Spleen (tissue), 7 donors: ENCODE measurements around the gene PARN.

Experiments used
- POLR2A ChIP-seq, 3 donors: fragments of 450-650 bp; IDR thresholded peaks; one replicate each; pipeline ENCODE4 v1.5.1; 2017; ENCODE audit warnings: antibody characterized with exemption in 3 of 3, mild to moderate bottlenecking in 1 of 3
- POLR2AphosphoS5 ChIP-seq, 3 donors: sonication (generic); formaldehyde crosslinking; IDR thresholded peaks; one replicate each; pipeline ENCODE4 v1.5.1; 2017; ENCODE audit warnings: antibody characterized with exemption in 3 of 3
- TF ChIP-seq, protein P1 (sequence below), 11 experiments: fragments of 200-600 bp in 7 of 11; fragments of 450-650 bp in 4 of 11; sonication (generic) in 4 of 11; IDR thresholded peaks in 8 of 11; conservative IDR thresholded peaks in 3 of 11; 1 replicate in 7 of 11; 2 replicates in 4 of 11; pipeline versions ENCODE4 v1.4.0 to v1.8.0; 2016 to 2021; ENCODE audit warnings: antibody characterized with exemption in 11 of 11, inconsistent platforms in 4 of 11, mild to moderate bottlenecking in 1 of 11
- donor health status: DM: no; HTN: no; CAD: no; lungs with moderate emphysema.
- donor health status: DM: no; HTN: no; CAD: no.
- donor health status: DM: no; HTN: no; CAD: no.

DNA sequence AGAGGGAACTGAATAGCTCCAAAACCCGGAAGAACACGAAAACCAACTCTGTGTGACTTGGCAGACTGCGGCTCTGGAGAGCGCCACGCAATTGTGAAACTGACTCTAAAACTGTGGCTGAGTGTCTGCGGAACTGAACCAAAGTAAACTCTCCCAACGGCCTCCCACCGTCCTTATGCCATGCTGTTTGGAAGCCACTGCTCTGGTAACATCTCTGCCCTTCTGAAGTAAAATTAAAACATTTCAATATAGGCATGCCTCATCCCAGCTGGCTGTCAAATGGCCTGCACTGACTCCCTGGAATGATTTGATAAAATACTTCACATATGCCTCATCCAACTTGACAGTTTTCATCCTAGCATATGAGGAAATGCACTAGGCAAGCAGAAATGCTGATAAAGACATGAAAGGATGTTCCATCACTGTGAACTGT lies 70.2 kb downstream of the PARN start:
- TF ChIP-seq POLR2A (IDR thresholded peaks at IDR 0.05) (no peak), POLR2AphosphoS5 (IDR thresholded peaks at IDR 0.05) (no peak)
- TF ChIP-seq, protein P1, sequence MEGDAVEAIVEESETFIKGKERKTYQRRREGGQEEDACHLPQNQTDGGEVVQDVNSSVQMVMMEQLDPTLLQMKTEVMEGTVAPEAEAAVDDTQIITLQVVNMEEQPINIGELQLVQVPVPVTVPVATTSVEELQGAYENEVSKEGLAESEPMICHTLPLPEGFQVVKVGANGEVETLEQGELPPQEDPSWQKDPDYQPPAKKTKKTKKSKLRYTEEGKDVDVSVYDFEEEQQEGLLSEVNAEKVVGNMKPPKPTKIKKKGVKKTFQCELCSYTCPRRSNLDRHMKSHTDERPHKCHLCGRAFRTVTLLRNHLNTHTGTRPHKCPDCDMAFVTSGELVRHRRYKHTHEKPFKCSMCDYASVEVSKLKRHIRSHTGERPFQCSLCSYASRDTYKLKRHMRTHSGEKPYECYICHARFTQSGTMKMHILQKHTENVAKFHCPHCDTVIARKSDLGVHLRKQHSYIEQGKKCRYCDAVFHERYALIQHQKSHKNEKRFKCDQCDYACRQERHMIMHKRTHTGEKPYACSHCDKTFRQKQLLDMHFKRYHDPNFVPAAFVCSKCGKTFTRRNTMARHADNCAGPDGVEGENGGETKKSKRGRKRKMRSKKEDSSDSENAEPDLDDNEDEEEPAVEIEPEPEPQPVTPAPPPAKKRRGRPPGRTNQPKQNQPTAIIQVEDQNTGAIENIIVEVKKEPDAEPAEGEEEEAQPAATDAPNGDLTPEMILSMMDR (IDR thresholded peaks at IDR 0.05 in 8 of 11, conservative IDR thresholded peaks at IDR 0.05 in 3 of 11) = no peak
